H9 (cell line): ENCODE results near the gene SESTD1. TPM values are rescaled to one million over a fixed set of nuclear protein-coding genes. Genes with fewer than 3 reads are reported as not detected.
A peak's percentile ranks its signal among the peaks of the same experiment; 100 is the strongest.

Source experiments
- DNase-seq: peaks from one replicate; pipeline ENCODE4 v3.0.0-alpha.2; 2017
- H2AFZ ChIP-seq: one replicate; pipeline ENCODE4 v1.6.1; 2013; ENCODE audit warnings: mild to moderate bottlenecking, low read length, control low read depth, moderate library complexity
- H2AK5ac ChIP-seq: 2 replicates; pipeline ENCODE4 v1.6.1; 2013; ENCODE audit warnings: low read length, control low read depth, mixed read lengths; ENCODE audit not compliant: insufficient read length
- H2BK120ac ChIP-seq: one replicate; pipeline ENCODE4 v1.6.1; 2013; ENCODE audit warnings: low read depth, mild to moderate bottlenecking, low read length, control low read depth, inconsistent platforms; ENCODE audit not compliant: poor library complexity, severe bottlenecking
- H2BK12ac ChIP-seq: 2 replicates; pipeline ENCODE4 v1.6.1; 2013; ENCODE audit warnings: low read length, control low read depth, mixed read lengths, low read depth; ENCODE audit not compliant: insufficient read length
- H2BK15ac ChIP-seq: 2 replicates; pipeline ENCODE4 v1.6.1; 2013; ENCODE audit warnings: low read depth, low read length, control low read depth
- H2BK20ac ChIP-seq: one replicate; pipeline ENCODE4 v1.6.1; 2013; ENCODE audit warnings: low read depth, mild to moderate bottlenecking, low read length, control low read depth, inconsistent platforms; ENCODE audit not compliant: poor library complexity, severe bottlenecking
- H2BK5ac ChIP-seq: 2 replicates; pipeline ENCODE4 v1.6.1; 2013; ENCODE audit warnings: low read length, control low read depth, mixed read lengths; ENCODE audit not compliant: insufficient read length
- H3K14ac ChIP-seq: 2 replicates; pipeline ENCODE4 v1.6.1; 2013; ENCODE audit warnings: low read length, control low read depth; ENCODE audit not compliant: insufficient read depth
- H3K18ac ChIP-seq: 2 replicates; pipeline ENCODE4 v1.6.1; 2013; ENCODE audit warnings: low read depth, mild to moderate bottlenecking, mixed read lengths, low read length, control low read depth; ENCODE audit not compliant: insufficient read length
- H3K23ac ChIP-seq: 2 replicates; pipeline ENCODE4 v1.6.1; 2013; ENCODE audit warnings: low read length, control low read depth, mixed read lengths, low read depth; ENCODE audit not compliant: insufficient read length
- H3K23me2 ChIP-seq: 2 replicates; pipeline ENCODE4 v1.6.1; 2013; ENCODE audit warnings: low read depth, mild to moderate bottlenecking, mixed read lengths, low read length, control low read depth; ENCODE audit not compliant: insufficient read length, poor library complexity, severe bottlenecking
- H3K27ac ChIP-seq: 2 replicates; pipeline ENCODE4 v1.5.1; 2013; ENCODE audit warnings: low read length, control low read depth, mixed read lengths, low read depth; ENCODE audit not compliant: insufficient read length
- H3K27me3 ChIP-seq: 2 replicates; pipeline ENCODE4 v1.6.1; 2013; ENCODE audit warnings: low read length, control low read depth, inconsistent platforms; ENCODE audit not compliant: insufficient read depth
- H3K4ac ChIP-seq: 2 replicates; pipeline ENCODE4 v1.6.1; 2013; ENCODE audit warnings: low read depth, mild to moderate bottlenecking, control low read depth, inconsistent platforms, low read length, moderate library complexity
- H3K4me1 ChIP-seq: 2 replicates; pipeline ENCODE4 v1.6.1; 2013; ENCODE audit warnings: low read length, control low read depth, inconsistent platforms; ENCODE audit not compliant: insufficient read depth
- H3K4me2 ChIP-seq: 2 replicates; pipeline ENCODE4 v1.6.1; 2013; ENCODE audit warnings: low read length, control low read depth, mixed read lengths; ENCODE audit not compliant: insufficient read length, insufficient read depth
- H3K56ac ChIP-seq: 2 replicates; pipeline ENCODE4 v1.6.1; 2013; ENCODE audit warnings: low read depth, mild to moderate bottlenecking, mixed read lengths, low read length, control low read depth; ENCODE audit not compliant: insufficient read length
- H3K79me1 ChIP-seq: 2 replicates; pipeline ENCODE4 v1.6.1; 2013; ENCODE audit warnings: low read depth, mild to moderate bottlenecking, moderate library complexity, low read length, control low read depth, inconsistent platforms; ENCODE audit not compliant: insufficient read depth, poor library complexity, severe bottlenecking
- H3K79me2 ChIP-seq: 2 replicates; pipeline ENCODE4 v1.6.1; 2013; ENCODE audit warnings: low read length, control low read depth, inconsistent platforms; ENCODE audit not compliant: insufficient read depth
- H3K9ac ChIP-seq: 2 replicates; pipeline ENCODE4 v1.6.1; 2013; ENCODE audit warnings: low read length, control low read depth, mixed read lengths; ENCODE audit not compliant: insufficient read length; ENCODE audit errors: extremely low read depth
- H3K9me3 ChIP-seq: one replicate; pipeline ENCODE4 v1.6.1; 2013; ENCODE audit warnings: low read depth, low read length, inconsistent platforms; ENCODE audit not compliant: control insufficient read depth
- H3T11ph ChIP-seq: one replicate; pipeline ENCODE4 v1.6.1; 2013; ENCODE audit warnings: mild to moderate bottlenecking, low read length, control low read depth, inconsistent platforms
- H4K20me1 ChIP-seq: one replicate; pipeline ENCODE4 v1.6.1; 2013; ENCODE audit not compliant: control insufficient read depth, insufficient read length, insufficient read depth
- H4K5ac ChIP-seq: 2 replicates; pipeline ENCODE4 v1.6.1; 2013; ENCODE audit warnings: low read depth, mild to moderate bottlenecking, mixed read lengths, low read length, control low read depth; ENCODE audit not compliant: insufficient read length
- H4K8ac ChIP-seq: replicated peaks from 2 replicates; pipeline ENCODE4 v1.6.1; 2013; ENCODE audit warnings: low read length, control low read depth, mixed read lengths, low read depth; ENCODE audit not compliant: insufficient read length
- H4K91ac ChIP-seq: 2 replicates; pipeline ENCODE4 v1.6.1; 2013; ENCODE audit warnings: low read depth, mild to moderate bottlenecking, moderate library complexity, mixed read lengths, low read length, control low read depth; ENCODE audit not compliant: insufficient read length
- H3K27ac Mint-ChIP-seq, 3 experiments: 2 replicates in 2 of 3; 3 replicates in 1 of 3; pipeline ENCODE4 v1.8.0; 2020 to 2021; ENCODE audit warnings: mixed read lengths in 3 of 3, mild to moderate bottlenecking in 1 of 3, moderate library complexity in 1 of 3
- H3K27me3 Mint-ChIP-seq: 2 replicates; pipeline ENCODE4 v1.8.0; 2021; ENCODE audit warnings: low read depth, mild to moderate bottlenecking, moderate library complexity, mixed read lengths
- H3K36me3 Mint-ChIP-seq, 3 experiments: 2 replicates in 2 of 3; 3 replicates in 1 of 3; pipeline ENCODE4 v1.8.0; 2020 to 2021; ENCODE audit warnings: low read depth in 3 of 3, mixed read lengths in 3 of 3; ENCODE audit not compliant: insufficient read depth in 1 of 3
- H3K4me1 Mint-ChIP-seq, 2 experiments: 2 replicates each; pipeline ENCODE4 v1.8.0; 2020; ENCODE audit warnings: mixed read lengths in 2 of 2
- H3K4me3 Mint-ChIP-seq, 2 experiments: 2 replicates in 1 of 2; 3 replicates in 1 of 2; pipeline ENCODE4 v1.8.0; 2020 to 2021; ENCODE audit warnings: mild to moderate bottlenecking in 2 of 2, mixed read lengths in 2 of 2, moderate library complexity in 1 of 2
- H3K9me3 Mint-ChIP-seq, 2 experiments: 2 replicates in 1 of 2; 3 replicates in 1 of 2; pipeline ENCODE4 v1.8.0; 2020; ENCODE audit warnings: mild to moderate bottlenecking in 2 of 2, mixed read lengths in 2 of 2, moderate library complexity in 1 of 2
- CTCF ChIP-seq: fragments of 200-600 bp; sonication (generic); conservative IDR thresholded peaks from 3 replicates; pipeline ENCODE4 v1.8.0; 2021; ENCODE audit warnings: antibody characterized with exemption, mild to moderate bottlenecking
- WGBS: extraction: QIAGEN DNeasy Blood & Tissue Kit; methylation state at CpG from one replicate; pipeline ENCODE4 v1.1.7; 2013; ENCODE audit warnings: missing lambda C conversion rate, low lambda C conversion rate, mixed read lengths; ENCODE audit not compliant: insufficient read length; ENCODE audit errors: extremely low coverage; 5-methylcytosine and 5-hydroxymethylcytosine counted together
- total RNA-seq: library from RNA; stranded (reverse); gene quantifications from 2 replicates; pipeline ENCODE4 v1.2.1, GENCODE V29; 2021

The SESTD1 gene
- total RNA-seq, 1 experiment from 2014 or later = 44.4 TPM

- Histone ChIP-seq H4K5ac (no peak overlapping the region), H2BK120ac (no peak overlapping the region), H4K91ac (no peak overlapping the region), H3K4me1 (peaks cover 7% of the 10 kb centered on the region; the same call in 1 of the 2 replicates), H3K79me2 (no peaks in the 10 kb centered on the region), H2AK5ac (no peak overlapping the region), H3K23me2 (no peaks in the 10 kb centered on the region), H2BK5ac (no peak overlapping the region), H2BK20ac (no peak overlapping the region), H3K9ac (no peak overlapping the region), H4K8ac (no peak overlapping the region), H3K27ac (no peak overlapping the region), H3K9me3 (no peaks in the 10 kb centered on the region), H3K18ac (no peak overlapping the region), H2BK12ac (no peak overlapping the region), H3K4me2 (no peak overlapping the region), H2AFZ (no peak overlapping the region), H2BK15ac (no peak overlapping the region), H3K4ac (no peak overlapping the region), H3K27me3 (no peaks in the 10 kb centered on the region), H4K20me1 (no peaks in the 10 kb centered on the region), H3K23ac (no peak overlapping the region), H3T11ph (no peak overlapping the region), H3K14ac (no peak overlapping the region), H3K79me1 (no peaks in the 10 kb centered on the region), H3K56ac (no peak overlapping the region)
- Mint-ChIP-seq H3K27me3 (no peaks in the 10 kb centered on the region; the same call in none of the 2 replicates), H3K9me3 (peaks cover 0 to 4% of the 10 kb centered on the region in 2 experiments; a peak in 2 of 5 replicates), H3K27ac (peak overlapping the region in 1 of 3 experiments; percentile 93; a peak in 3 of 7 replicates), H3K36me3 (peaks cover 0 to 14% (median 0%) of the 10 kb centered on the region in 3 experiments; a peak in 4 of 7 replicates), H3K4me1 (peaks cover 22 to 36% of the 10 kb centered on the region in 2 experiments), H3K4me3 (no peak overlapping the region)
- no peak for TF ChIP-seq CTCF
- DNase-seq = no peak
- no CpG with 5 or more reads among the region's 2 CpGs for WGBS
Observed at GRCh38 chr2:179059026-179059700, 205.5 kb downstream of the SESTD1 start.
